Endometrial microvascular endothelial cells (primary cell): ENCODE data around the gene CANT1. TPM values are rescaled to one million over a fixed set of nuclear protein-coding genes. Genes with fewer than 3 reads are reported as not detected.

Source experiments
- in situ Hi-C: cut with HindIII; loops from 2 replicates; pipeline ENCODE4 v1.10.0; 2017; ENCODE audit warnings: low sequenced_read_pairs, low pct_unique_long_range_greater_than_20kb; ENCODE audit errors: inconsistent ontology term
- total RNA-seq: library from RNA; depleted of rRNA; stranded (reverse); fragments of >200 nt; gene quantifications from one replicate; pipeline ENCODE4 v1.2.3, GENCODE V29; 2015; ENCODE audit errors: inconsistent ontology term

Gene CANT1
- total RNA-seq, 1 donor from 2014 or later = 89.3 TPM

- in situ Hi-C loops = no loop called here
Observed at GRCh38 chr17:79000396-79001189, 9.0 kb downstream of the CANT1 start.

- in situ Hi-C loops = loop anchor here (25.0 kb wide), 1 partner anchor 163 kb away; the partner anchor contains the start of gene USP36
Observed at GRCh38 chr17:78999947-79000395, 9.6 kb downstream of the CANT1 start.

GRCh38 chr17:78999056-78999768 lies 10.4 kb downstream of the CANT1 start:
- in situ Hi-C loops = loop anchor here (25.0 kb wide), 1 partner anchor 162 kb away; the partner anchor contains the start of gene USP36

- in situ Hi-C loops = loop anchor here (25.0 kb wide), 1 partner anchor 161 kb away; the partner anchor contains the start of gene USP36
Observed at GRCh38 chr17:78998311-78999055, 11.1 kb downstream of the CANT1 start.

GRCh38 chr17:78997881-78998280 lies 11.7 kb downstream of the CANT1 start:
- in situ Hi-C loops = loop anchor here (25.0 kb wide), 1 partner anchor 161 kb away; the partner anchor contains the start of gene USP36

- in situ Hi-C loops = loop anchor here (25.0 kb wide), 1 partner anchor 160 kb away; the partner anchor contains the start of gene USP36
Observed at GRCh38 chr17:78997231-78997741, 12.3 kb downstream of the CANT1 start.

GRCh38 chr17:78996781-78997201 lies 12.8 kb downstream of the CANT1 start:
- in situ Hi-C loops = loop anchor here (25.0 kb wide), 1 partner anchor 159 kb away; the partner anchor contains the start of gene USP36

GRCh38 chr17:78995761-78996451 lies 13.7 kb downstream of the CANT1 start:
- in situ Hi-C loops = loop anchor here (25.0 kb wide), 1 partner anchor 159 kb away; the partner anchor contains the start of gene USP36

GRCh38 chr17:78995022-78995760 lies 14.4 kb downstream of the CANT1 start:
- in situ Hi-C loops = loop anchor here (25.0 kb wide), 1 partner anchor 158 kb away; the partner anchor contains the start of gene USP36

GRCh38 chr17:78993981-78994671 lies 15.4 kb downstream of the CANT1 start:
- in situ Hi-C loops = loop anchor here (25.0 kb wide), 1 partner anchor 157 kb away; the partner anchor contains the start of gene USP36

- in situ Hi-C loops = loop anchor here (25.0 kb wide), 1 partner anchor 156 kb away; the partner anchor contains the start of gene USP36
Observed at GRCh38 chr17:78993241-78993956, 16.2 kb downstream of the CANT1 start.

GRCh38 chr17:78992542-78993212 lies 16.9 kb downstream of the CANT1 start:
- in situ Hi-C loops = loop anchor here (25.0 kb wide), 1 partner anchor 155 kb away; the partner anchor contains the start of gene USP36

GRCh38 chr17:78991906-78992532 lies 17.5 kb downstream of the CANT1 start:
- in situ Hi-C loops = loop anchor here (25.0 kb wide), 1 partner anchor 155 kb away; the partner anchor contains the start of gene USP36

- in situ Hi-C loops = loop anchor here (25.0 kb wide), 1 partner anchor 154 kb away; the partner anchor contains the start of gene USP36
Observed at GRCh38 chr17:78991017-78991738, 18.4 kb downstream of the CANT1 start.
